ENCODE results near the gene GSTA1.
"Not testable (repeated sequence)": the region's sequence is repeated elsewhere in the genome, so short reads cannot be mapped to it uniquely, and the experiment has no call there.

GSTA1 gene

GRCh38 chr6:52825900-52826459, 22.4 kb upstream of the GSTA1 start:
- not testable (repeated sequence) for H3K27ac Mint-ChIP-seq; H3K36me3 Mint-ChIP-seq (ENCODE audit: low read depth); H3K4me1 Mint-ChIP-seq (ENCODE audit: low read depth); H3K4me3 Mint-ChIP-seq; H3K27me3 Mint-ChIP-seq
- intact Hi-C loops (cut with micrococcal nuclease), result loop anchor here (2.0 kb wide), 1 partner anchor 39 kb away; no protein-coding TSS in a partner anchor
- peaks cover 30% of the 10 kb centered on the region for H3K9me3 Mint-ChIP-seq

DNA sequence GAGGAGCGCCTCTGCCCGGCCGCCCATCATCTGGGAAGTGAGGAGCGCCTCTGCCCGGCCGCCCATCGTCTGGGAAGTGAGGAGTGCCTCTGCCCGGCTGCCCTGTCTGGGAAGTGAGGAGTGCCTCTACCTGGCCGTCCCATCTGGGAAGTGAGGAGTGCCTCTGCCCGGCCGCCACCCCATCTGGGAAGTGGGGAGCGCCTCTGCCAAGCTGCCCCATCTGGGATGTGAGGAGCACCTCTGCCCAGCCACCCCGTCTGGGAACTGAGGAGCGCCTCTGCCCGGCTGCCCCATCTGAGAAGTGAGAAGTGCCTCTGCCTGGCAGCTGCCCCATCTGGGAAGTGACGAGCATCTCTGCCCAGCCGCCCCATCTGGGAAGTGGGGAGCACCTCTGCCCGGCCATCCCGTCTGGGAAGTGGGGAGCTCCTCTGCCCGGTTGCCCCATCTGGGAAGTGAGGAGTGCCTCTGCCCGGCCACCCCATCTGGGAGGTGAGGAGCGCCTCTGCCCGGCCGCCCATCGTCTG, 21.7 kb upstream of the GSTA1 start:
- H3K4me1 Mint-ChIP-seq (ENCODE audit: low read depth); H3K36me3 Mint-ChIP-seq (ENCODE audit: low read depth); H3K4me3 Mint-ChIP-seq; H3K27me3 Mint-ChIP-seq; intact Hi-C loops (cut with micrococcal nuclease); H3K27ac Mint-ChIP-seq: not testable (repeated sequence)
- H3K9me3 Mint-ChIP-seq, result peaks cover 37% of the 10 kb centered on the region

- Mint-ChIP-seq H3K4me3 (no peak overlapping the region), H3K9me3 (peaks cover 38% of the 10 kb centered on the region), H3K36me3 (ENCODE audit: low read depth) (no peaks in the 10 kb centered on the region), H3K27me3 (no peaks in the 10 kb centered on the region), H3K4me1 (ENCODE audit: low read depth) (no peaks in the 10 kb centered on the region), H3K27ac (no peak overlapping the region)
- intact Hi-C loops (cut with micrococcal nuclease), result no loop called here
These were observed 18.2 kb upstream of the GSTA1 start for GRCh38 chr6:52821842-52822241.

DNA sequence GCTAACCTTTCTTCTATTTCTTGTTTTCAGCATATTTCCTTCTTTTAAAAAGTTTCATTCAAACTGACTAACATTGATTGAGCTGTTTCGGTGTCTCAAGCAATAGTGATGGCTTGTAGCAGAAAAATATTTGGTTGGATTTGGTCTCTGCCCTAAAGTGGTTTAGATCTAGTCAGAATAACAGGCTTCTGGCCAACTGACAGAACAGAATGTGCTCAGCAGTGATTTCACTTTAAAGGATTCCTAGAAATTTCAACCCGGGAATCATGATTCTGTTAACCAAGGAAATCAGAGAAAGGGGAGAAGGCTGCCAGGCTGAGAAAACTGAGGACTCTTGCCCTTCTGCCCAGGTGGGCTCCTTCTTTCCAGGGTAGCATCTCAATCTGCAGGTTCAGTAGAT, 16.6 kb upstream of the GSTA1 start:
- intact Hi-C loops (cut with micrococcal nuclease), result no loop called here
- no peak overlapping the region for H3K27ac Mint-ChIP-seq
- H3K4me1 Mint-ChIP-seq (ENCODE audit: low read depth), result no peaks in the 10 kb centered on the region
- H3K27me3 Mint-ChIP-seq, result no peaks in the 10 kb centered on the region
- no peak overlapping the region for H3K4me3 Mint-ChIP-seq
- H3K36me3 Mint-ChIP-seq (ENCODE audit: low read depth), result no peaks in the 10 kb centered on the region
- H3K9me3 Mint-ChIP-seq, result peaks cover 32% of the 10 kb centered on the region

GRCh38 chr6:52815167-52816092, 11.8 kb upstream of the GSTA1 start:
- no peak overlapping the region for H3K27ac Mint-ChIP-seq
- no peak overlapping the region for H3K4me3 Mint-ChIP-seq
- intact Hi-C loops (cut with micrococcal nuclease), result no loop called here

DNA sequence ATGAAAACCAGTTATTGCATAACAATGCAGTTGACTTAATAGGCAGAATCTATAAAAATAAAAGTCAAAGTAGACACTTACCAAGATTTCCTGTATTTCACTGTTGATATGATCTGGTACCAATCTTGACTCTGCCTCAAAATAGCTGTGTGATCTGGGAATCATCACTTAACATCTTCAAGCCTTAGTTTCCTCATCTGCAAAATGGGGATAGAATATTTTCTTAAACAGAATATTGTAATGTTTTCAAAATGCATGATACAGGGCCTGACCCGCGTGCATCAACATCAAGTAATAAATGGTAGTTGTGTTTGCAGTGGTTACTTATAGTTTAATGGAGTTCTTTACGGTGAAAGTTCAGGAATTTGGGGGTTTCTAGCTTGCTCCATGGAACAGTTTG, 10.9 kb upstream of the GSTA1 start:
- intact Hi-C loops (cut with micrococcal nuclease); H3K27ac Mint-ChIP-seq: not testable (repeated sequence)

More at GRCh38 chr6:52815167-52816092, 11.8 kb upstream of the GSTA1 start:
- H3K27me3 Mint-ChIP-seq, result peaks cover 8% of the 10 kb centered on the region
- H3K9me3 Mint-ChIP-seq, result peaks cover 2% of the 10 kb centered on the region
- no peaks in the 10 kb centered on the region for H3K36me3 Mint-ChIP-seq (ENCODE audit: low read depth)
- H3K4me1 Mint-ChIP-seq (ENCODE audit: low read depth), result no peaks in the 10 kb centered on the region

GRCh38 chr6:52809777-52810176, 6.2 kb upstream of the GSTA1 start:
- H3K4me3 Mint-ChIP-seq; intact Hi-C loops (cut with micrococcal nuclease); H3K4me1 Mint-ChIP-seq (ENCODE audit: low read depth); H3K9me3 Mint-ChIP-seq; H3K36me3 Mint-ChIP-seq (ENCODE audit: low read depth); H3K27ac Mint-ChIP-seq: not testable (repeated sequence)
- peaks cover 14% of the 10 kb centered on the region for H3K27me3 Mint-ChIP-seq

More for the DNA sequence above, 10.9 kb upstream of the GSTA1 start:
- not testable (repeated sequence) for H3K4me1 Mint-ChIP-seq (ENCODE audit: low read depth); H3K4me3 Mint-ChIP-seq; H3K36me3 Mint-ChIP-seq (ENCODE audit: low read depth); H3K27me3 Mint-ChIP-seq; H3K9me3 Mint-ChIP-seq

GRCh38 chr6:52808660-52809059, 5.0 kb upstream of the GSTA1 start:
- intact Hi-C loops (cut with micrococcal nuclease), result no loop called here
- Mint-ChIP-seq H3K27me3 (peaks cover 12% of the 10 kb centered on the region), H3K4me1 (ENCODE audit: low read depth) (no peaks in the 10 kb centered on the region), H3K27ac (no peak overlapping the region), H3K36me3 (ENCODE audit: low read depth) (no peaks in the 10 kb centered on the region), H3K4me3 (no peak overlapping the region), H3K9me3 (no peaks in the 10 kb centered on the region)

DNA sequence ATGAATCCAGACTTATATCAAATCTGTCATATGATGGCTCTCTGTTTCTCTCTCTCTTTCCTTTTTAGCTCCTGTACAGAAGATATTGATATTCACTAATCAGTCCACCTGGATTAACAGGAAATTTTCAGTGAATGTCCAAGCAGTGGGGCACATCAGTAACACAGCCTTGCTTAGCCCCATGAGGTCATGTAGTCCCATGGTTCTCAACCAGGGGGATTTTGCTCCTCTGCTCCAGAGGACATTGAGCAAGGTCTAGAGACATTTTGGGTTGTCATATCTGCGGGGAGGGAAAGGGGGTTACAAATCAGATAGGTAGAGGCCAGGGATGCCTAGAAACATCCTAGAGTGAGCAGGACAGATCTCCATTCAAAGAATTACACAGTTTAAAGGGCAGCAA, 810 bp downstream of the GSTA1 start:
- intact Hi-C loops (cut with micrococcal nuclease), result no loop called here
- Mint-ChIP-seq H3K9me3 (no peaks in the 10 kb centered on the region), H3K4me1 (ENCODE audit: low read depth) (no peaks in the 10 kb centered on the region), H3K27ac (no peak overlapping the region), H3K36me3 (ENCODE audit: low read depth) (no peaks in the 10 kb centered on the region), H3K4me3 (no peak overlapping the region), H3K27me3 (peaks cover 10% of the 10 kb centered on the region)

DNA sequence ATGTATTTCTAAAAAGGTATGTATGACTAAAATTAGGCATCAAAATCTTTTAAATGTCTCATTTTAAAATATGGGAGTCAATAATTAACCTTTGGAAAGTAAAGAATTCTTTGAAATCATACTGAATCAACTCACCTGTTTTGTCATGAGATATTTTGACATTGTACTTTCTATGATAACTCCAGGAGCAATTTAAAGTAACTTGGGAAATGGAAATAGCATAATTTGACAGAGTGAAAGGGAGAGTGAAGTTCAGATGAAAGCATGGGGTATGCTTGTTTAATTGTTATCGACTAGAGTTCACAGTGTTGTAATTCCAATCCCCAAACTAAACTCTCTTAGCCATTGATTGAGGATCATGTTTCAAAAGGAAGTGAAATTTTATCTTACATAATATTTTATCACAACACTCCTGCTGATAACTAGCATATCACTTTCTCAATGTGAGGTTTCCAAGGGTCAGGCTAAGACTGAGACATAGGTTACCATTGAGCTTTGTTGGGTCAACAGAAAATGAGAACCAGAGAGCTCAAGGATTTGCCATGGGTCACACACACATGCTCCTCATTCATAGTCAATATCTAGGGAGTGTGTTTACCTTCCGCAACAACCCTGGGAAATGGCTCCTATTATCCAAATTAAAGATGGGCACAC, 2.3 kb downstream of the GSTA1 start:
- Mint-ChIP-seq H3K27ac (no peak overlapping the region), H3K4me1 (ENCODE audit: low read depth) (no peaks in the 10 kb centered on the region), H3K9me3 (no peaks in the 10 kb centered on the region), H3K36me3 (ENCODE audit: low read depth) (no peaks in the 10 kb centered on the region), H3K4me3 (no peak overlapping the region), H3K27me3 (peaks cover 9% of the 10 kb centered on the region)
- intact Hi-C loops (cut with micrococcal nuclease), result no loop called here

GRCh38 chr6:52799272-52799671, 4.3 kb downstream of the GSTA1 start:
- H3K9me3 Mint-ChIP-seq; H3K4me1 Mint-ChIP-seq (ENCODE audit: low read depth); intact Hi-C loops (cut with micrococcal nuclease); H3K27ac Mint-ChIP-seq; H3K4me3 Mint-ChIP-seq; H3K36me3 Mint-ChIP-seq (ENCODE audit: low read depth); H3K27me3 Mint-ChIP-seq: not testable (repeated sequence)

- H3K27ac Mint-ChIP-seq; H3K36me3 Mint-ChIP-seq (ENCODE audit: low read depth); H3K27me3 Mint-ChIP-seq; H3K9me3 Mint-ChIP-seq; intact Hi-C loops (cut with micrococcal nuclease); H3K4me3 Mint-ChIP-seq; H3K4me1 Mint-ChIP-seq (ENCODE audit: low read depth): not testable (repeated sequence)
These were observed 9.2 kb downstream of the GSTA1 start for GRCh38 chr6:52794366-52794765.

DNA sequence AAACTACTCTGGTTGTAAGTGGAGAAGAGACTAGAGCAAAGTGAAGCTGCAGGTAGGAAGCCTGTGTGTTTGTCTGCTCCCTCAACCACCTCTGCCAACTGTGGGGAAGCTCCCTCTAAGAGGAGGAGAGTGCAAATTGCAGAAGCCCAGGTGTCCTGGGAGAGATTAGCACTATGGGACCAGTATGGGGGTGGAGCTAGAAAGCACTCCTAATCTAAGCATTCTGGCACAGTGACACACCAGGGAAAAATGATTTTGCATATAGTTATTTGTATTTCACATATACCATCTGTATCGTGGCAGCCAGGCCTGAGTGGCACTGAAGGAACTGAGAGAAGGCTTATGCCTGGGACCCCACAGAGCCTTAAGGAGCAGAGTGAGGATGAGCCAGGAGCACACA, 12.8 kb downstream of the GSTA1 start:
- Mint-ChIP-seq H3K27ac (no peak overlapping the region), H3K36me3 (ENCODE audit: low read depth) (no peaks in the 10 kb centered on the region), H3K27me3 (peaks cover under 1% of the 10 kb centered on the region), H3K4me3 (no peak overlapping the region), H3K9me3 (peaks cover 17% of the 10 kb centered on the region), H3K4me1 (ENCODE audit: low read depth) (no peaks in the 10 kb centered on the region)
- intact Hi-C loops (cut with micrococcal nuclease), result no loop called here

DNA sequence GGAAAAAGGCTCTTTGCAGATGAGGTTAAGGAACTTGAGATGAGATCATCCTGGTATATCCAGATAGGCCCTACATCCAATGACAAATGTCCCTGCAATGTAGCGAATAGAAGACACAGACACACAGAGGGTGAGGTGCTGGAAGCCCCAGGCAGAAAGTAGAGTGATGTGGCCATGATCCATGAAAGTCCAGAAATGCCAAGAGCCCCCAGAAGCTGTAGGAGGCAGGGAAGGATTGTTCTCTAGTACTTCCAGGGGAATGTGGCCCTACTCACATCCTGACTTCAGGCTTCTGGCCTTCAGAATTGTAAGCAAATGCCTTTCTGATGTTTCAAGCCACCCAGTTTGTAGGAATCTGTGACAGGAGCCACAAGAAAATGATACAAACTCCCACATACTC, 14.0 kb downstream of the GSTA1 start:
- not testable (repeated sequence) for H3K4me1 Mint-ChIP-seq (ENCODE audit: low read depth)
- peaks cover 17% of the 10 kb centered on the region for H3K9me3 Mint-ChIP-seq

More for the DNA sequence above, 14.0 kb downstream of the GSTA1 start:
- H3K27me3 Mint-ChIP-seq; H3K27ac Mint-ChIP-seq; H3K36me3 Mint-ChIP-seq (ENCODE audit: low read depth); intact Hi-C loops (cut with micrococcal nuclease); H3K4me3 Mint-ChIP-seq: not testable (repeated sequence)
